Type B pancreatic cell (in vitro differentiated cells): ENCODE data around the gene EPHX1. TPM values are rescaled to one million over a fixed set of nuclear protein-coding genes. Genes with fewer than 3 reads are reported as not detected.
A peak's percentile ranks its signal among the peaks of the same experiment; 100 is the strongest.
"Not testable (repeated sequence)": the region's sequence is repeated elsewhere in the genome, so short reads cannot be mapped to it uniquely, and the experiment has no call there.

Experiments
- DNase-seq: peaks from one replicate; pipeline ENCODE4 v3.0.0; 2021; ENCODE audit warnings: mixed read lengths; ENCODE audit not compliant: unreplicated experiment; ENCODE audit errors: extremely low spot score
- H3K27ac Mint-ChIP-seq: 2 replicates; pipeline ENCODE4 v1.8.0; 2021; ENCODE audit warnings: mild to moderate bottlenecking, mixed read lengths
- H3K27me3 Mint-ChIP-seq: 2 replicates; pipeline ENCODE4 v1.8.0; 2021; ENCODE audit warnings: mixed read lengths
- H3K36me3 Mint-ChIP-seq: 2 replicates; pipeline ENCODE4 v1.8.0; 2021; ENCODE audit warnings: mixed read lengths
- H3K4me1 Mint-ChIP-seq: one replicate; pipeline ENCODE4 v1.8.0; 2021; ENCODE audit warnings: mixed read lengths; ENCODE audit not compliant: unreplicated experiment
- H3K4me3 Mint-ChIP-seq: 2 replicates; pipeline ENCODE4 v1.8.0; 2021; ENCODE audit warnings: mild to moderate bottlenecking, mixed read lengths
- H3K9me3 Mint-ChIP-seq: 2 replicates; pipeline ENCODE4 v1.8.0; 2021; ENCODE audit warnings: mixed read lengths
- total RNA-seq: library from RNA; stranded (reverse); gene quantifications from 2 replicates; pipeline ENCODE4 v1.2.1, GENCODE V29; 2021; ENCODE audit warnings: low replicate concordance
- TF ChIP-seq, protein P1 (sequence below): fragments of 200-600 bp; sonication (generic); conservative IDR thresholded peaks from 2 replicates; pipeline ENCODE4 v1.5.0; 2021; ENCODE audit warnings: antibody characterized with exemption, mild to moderate bottlenecking

EPHX1 gene
- total RNA-seq, 1 donor from 2014 or later: 65.2 TPM

DNA sequence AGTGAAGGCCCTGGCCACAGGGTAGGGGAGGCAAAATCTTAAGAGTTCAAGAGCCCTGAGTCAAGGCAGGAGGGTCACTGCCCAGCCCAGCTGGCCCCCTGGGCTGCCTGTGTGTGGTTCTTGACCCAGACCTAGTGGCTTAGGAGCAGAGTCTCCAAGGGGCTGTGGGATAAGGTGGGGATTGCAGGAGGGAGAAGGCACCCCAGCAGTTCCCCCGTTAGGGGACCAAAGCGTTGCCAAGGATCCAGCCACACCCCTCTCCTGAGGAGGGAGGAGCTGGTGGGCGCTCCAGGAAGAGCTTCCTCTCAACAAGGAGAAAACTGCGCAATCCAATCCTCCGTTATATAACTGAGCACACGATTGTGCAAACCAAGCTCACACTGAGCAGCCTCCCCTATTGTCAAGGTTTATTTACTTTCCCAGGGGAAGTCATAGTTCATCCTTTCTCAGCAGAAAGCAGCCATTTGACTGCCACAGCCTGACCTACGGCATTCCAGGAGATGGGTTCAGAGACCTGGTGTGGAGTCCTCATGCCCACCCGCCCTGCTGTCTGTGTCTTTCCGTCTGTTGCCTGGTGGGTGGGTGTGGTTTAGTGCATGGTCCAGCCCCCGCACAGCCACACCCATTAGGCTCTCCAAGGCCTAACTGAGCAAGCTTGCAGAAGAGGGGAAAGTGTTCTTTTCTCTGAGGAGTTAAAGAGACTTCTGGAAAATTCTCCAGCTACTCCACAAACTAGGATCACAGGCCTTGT lies 3.5 kb downstream of the EPHX1 start:
- TF ChIP-seq, protein P1, sequence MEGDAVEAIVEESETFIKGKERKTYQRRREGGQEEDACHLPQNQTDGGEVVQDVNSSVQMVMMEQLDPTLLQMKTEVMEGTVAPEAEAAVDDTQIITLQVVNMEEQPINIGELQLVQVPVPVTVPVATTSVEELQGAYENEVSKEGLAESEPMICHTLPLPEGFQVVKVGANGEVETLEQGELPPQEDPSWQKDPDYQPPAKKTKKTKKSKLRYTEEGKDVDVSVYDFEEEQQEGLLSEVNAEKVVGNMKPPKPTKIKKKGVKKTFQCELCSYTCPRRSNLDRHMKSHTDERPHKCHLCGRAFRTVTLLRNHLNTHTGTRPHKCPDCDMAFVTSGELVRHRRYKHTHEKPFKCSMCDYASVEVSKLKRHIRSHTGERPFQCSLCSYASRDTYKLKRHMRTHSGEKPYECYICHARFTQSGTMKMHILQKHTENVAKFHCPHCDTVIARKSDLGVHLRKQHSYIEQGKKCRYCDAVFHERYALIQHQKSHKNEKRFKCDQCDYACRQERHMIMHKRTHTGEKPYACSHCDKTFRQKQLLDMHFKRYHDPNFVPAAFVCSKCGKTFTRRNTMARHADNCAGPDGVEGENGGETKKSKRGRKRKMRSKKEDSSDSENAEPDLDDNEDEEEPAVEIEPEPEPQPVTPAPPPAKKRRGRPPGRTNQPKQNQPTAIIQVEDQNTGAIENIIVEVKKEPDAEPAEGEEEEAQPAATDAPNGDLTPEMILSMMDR: no peak
- Mint-ChIP-seq H3K9me3 (no peaks in the 10 kb centered on the region), H3K27ac (peak overlapping the region; percentile 73), H3K36me3 (no peaks in the 10 kb centered on the region), H3K4me3 (peak overlapping the region; percentile 12), H3K27me3 (no peaks in the 10 kb centered on the region), H3K4me1 (peaks cover 41% of the 10 kb centered on the region)
- no peak for DNase-seq

DNA sequence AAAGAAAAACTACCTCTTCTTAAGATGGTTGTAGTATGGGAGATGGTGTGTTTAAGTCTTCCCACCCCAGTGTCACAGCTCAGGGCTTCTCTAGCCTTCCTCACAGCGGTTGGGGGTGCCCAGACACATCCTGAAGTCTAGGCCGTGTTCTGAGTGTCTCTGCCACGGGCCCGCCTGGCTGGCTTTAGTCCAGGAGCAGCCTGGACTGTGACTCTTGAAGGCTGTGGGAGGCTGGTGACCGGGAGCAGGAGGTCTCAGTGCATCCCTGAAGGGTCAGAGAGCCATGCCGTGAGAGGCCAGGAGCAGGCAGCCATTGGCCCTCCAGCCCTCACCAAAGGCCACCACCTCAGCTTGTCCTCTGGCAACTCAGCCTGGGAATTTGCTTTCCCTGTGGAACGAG lies 4.5 kb downstream of the EPHX1 start:
- Mint-ChIP-seq H3K4me3 (no peak overlapping the region), H3K27me3 (no peaks in the 10 kb centered on the region), H3K27ac (no peak overlapping the region), H3K36me3 (no peaks in the 10 kb centered on the region), H3K4me1 (peaks cover 41% of the 10 kb centered on the region), H3K9me3 (no peaks in the 10 kb centered on the region)
- TF ChIP-seq, protein P1: no peak
- DNase-seq: no peak

DNA sequence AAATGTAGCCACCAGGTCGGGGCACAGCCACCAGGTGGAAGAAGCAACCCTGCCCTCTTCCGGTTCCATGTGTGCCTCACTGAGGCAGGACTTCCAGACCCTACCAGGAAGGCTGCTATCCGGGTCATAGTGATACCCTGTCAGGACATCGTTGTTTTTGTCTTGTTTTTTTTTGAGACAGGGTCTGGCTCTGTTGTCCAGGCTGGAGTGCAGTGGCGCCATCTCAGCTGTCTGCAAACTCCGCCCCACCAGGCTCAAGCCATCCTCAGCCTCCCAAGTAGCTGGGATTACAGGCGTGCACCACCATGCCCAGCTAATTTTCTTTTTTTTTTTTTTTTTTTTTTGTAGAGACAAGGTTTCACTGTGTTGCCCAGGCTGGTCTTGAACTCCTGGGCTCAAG lies 5.2 kb downstream of the EPHX1 start:
- H3K27me3 Mint-ChIP-seq, H3K36me3 Mint-ChIP-seq, H3K9me3 Mint-ChIP-seq, H3K4me3 Mint-ChIP-seq, H3K27ac Mint-ChIP-seq, DNase-seq: not testable (repeated sequence)
- peaks cover 41% of the 10 kb centered on the region for H3K4me1 Mint-ChIP-seq

DNA sequence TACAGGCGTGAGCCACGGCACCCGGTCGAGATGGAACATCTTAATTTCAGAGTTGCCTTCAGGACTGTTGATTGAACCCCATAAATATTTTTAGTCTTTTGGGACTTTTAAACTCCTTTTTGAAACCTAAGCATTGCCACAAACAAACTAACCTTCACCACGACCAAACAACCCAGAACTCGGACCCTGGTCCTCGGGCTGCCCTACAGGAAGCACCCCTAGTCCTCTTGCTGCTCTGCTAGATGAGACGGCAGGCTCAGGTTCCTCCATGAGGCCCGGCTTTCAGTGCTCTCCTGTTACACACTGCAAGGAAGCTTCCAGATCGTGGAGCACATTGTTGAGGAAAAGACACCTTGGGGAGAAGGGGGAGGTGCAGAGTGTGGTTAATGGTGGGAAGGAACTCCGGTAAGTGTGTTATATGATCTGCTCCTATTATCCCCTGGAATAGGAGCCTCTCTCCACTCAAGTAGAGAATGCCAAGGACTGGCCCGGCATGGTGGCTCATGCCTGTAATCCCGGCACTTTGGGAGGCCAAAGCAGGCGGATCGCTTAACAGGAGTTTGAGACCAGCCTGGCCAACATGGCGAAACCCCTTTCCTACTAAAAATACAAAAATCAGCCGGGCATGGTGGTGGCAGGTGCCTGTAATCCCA lies 5.7 kb downstream of the EPHX1 start:
- H3K9me3 Mint-ChIP-seq: no peaks in the 10 kb centered on the region
- TF ChIP-seq, protein P1: no peak
- peaks cover 39% of the 10 kb centered on the region for H3K4me1 Mint-ChIP-seq
- H3K27ac Mint-ChIP-seq: no peak overlapping the region
- H3K36me3 Mint-ChIP-seq: no peaks in the 10 kb centered on the region
- H3K4me3 Mint-ChIP-seq: no peak overlapping the region
- H3K27me3 Mint-ChIP-seq: no peaks in the 10 kb centered on the region
- no peak for DNase-seq

DNA sequence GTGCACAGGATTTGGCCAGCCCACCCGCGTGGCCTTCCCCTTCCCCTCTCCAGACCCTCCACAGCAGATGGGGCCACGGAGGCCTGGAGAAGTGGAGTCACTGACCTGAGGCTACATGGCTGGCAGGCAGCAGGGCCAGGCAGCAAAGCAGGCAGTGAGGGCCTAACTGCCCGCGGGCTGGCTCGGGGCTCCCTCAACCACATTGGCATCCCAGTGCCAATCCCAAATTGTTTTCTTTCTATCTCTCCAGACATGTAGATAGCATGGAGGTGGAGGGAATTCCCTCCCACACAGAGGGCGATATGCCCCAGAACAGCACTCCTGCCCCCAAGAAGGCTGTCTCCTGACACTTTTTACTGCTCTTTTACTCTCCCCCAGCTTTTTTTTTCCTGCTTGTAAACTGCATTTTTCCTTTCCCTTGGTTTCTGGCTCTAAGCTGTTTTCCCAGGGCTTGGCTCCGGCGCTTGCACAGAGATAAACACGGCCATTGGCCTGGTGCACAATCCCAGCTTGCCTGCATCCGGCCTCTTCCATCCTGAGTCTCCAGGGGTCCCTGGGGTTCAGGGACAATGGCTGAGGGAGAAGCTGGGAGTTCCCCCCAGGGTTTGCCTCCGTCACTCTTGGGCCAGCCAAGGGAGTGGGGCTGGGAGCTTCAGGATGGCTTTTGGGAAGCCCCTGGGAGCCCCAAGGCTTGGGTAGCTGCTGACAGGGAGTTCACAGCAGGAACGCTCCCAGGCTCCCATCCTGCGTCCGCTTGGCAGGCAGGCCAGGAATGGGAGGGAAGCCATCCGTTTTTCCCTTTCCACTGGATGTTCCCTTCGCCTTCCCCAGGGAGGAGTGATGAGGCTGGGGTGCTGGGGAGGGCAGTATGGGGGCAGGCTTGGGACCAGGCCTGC lies 7.0 kb downstream of the EPHX1 start:
- Mint-ChIP-seq H3K36me3 (no peaks in the 10 kb centered on the region), H3K4me3 (no peak overlapping the region), H3K27ac (no peak overlapping the region), H3K4me1 (peaks cover 28% of the 10 kb centered on the region), H3K27me3 (no peaks in the 10 kb centered on the region), H3K9me3 (no peaks in the 10 kb centered on the region)
- no peak for DNase-seq
- TF ChIP-seq, protein P1: no peak
